Colon (tissue), 2 donors: ENCODE data around the gene TSC1.

Experiments used
- FAIRE-seq: peaks from 2 replicates; lab custom pipeline; 2012; peaks lifted over from hg19 to GRCh38; lab: Jason Lieb, UNC
- donor health status: control.
- donor health status: control.

The TSC1 gene

DNA sequence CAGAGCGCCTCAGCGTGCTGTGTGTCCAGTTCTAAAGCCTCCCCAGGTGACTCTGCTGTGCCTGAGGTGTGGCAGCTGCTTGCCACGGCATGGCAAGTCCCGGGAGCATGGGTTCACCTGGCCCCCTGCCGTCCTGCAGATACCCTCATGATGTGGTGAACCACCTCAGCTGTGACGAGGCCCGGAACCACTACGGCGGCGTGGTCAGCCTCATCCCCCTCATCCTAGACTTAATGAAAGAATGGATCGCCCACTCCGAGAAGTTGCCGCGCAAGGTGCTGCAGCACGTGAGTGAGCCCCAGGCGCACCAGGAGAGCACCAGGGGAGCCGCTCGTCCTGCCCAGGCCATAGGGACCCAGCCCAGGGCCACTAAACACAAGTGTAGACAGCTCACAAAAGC is 56.3 kb downstream of the TSC1 start:
- no peak for FAIRE-seq

DNA sequence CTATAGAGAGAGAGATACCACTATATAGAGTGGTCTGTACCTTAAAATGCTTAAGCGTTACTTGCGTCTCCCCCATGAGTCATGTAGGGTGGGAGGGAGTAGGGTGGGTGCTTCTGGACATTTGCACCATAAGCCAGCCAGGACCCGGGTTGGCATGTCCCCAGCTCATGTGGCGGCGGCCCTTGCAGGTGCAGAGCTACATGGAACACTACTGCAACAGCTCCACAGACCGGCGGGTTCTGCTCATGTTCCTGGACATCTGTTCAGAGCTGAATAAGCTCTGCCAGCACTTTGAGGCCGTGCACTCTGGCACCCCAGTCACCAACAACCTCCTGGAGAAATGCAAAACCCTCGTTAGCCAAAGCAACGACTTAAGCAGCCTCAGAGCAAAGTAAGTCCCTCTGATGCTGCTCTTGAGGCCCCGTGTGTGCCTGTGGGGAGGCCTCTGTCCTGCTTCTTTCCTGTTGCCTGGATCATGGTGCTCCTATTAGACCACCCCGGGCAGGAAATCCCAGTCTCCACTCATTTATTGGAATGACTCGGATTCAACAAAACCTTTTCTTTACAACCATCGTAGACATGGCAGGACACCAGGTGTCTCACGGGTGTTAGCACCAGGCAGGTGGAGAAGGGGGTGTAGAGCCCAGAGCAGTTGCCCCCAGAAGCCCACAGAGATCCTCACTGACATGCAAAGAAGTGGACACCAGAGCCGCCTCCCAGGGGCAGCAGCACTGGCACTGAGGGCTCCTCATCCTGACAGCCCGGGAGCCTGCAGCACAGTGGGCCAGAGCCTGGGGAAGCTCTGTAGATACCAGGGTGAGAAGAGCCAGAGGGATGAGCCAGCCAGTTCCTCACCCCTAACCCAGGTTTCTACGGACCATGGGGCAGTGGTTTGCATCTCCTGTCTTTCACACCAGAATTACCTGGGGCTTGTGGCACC is 57.0 kb downstream of the TSC1 start:
- FAIRE-seq: no peak

DNA sequence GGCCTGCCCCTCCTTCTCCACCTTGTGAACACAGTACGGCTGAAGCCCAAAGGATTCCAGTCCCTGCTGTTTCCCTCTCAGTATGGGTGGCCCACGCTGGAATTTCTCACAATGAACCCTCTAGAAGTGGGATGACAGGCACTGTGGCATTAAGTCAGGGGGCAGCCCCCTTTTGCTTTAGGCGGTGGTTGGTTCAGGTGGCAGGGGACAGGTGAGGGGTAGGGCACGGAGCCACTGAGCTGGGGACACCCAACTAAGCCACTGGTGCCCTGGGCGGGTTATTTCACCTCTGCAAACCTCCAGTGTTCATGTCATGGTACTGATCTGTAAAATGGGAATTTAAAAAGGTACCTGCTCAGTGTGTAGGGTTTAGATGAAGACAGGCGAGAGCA is 58.1 kb downstream of the TSC1 start:
- no peak for FAIRE-seq

DNA sequence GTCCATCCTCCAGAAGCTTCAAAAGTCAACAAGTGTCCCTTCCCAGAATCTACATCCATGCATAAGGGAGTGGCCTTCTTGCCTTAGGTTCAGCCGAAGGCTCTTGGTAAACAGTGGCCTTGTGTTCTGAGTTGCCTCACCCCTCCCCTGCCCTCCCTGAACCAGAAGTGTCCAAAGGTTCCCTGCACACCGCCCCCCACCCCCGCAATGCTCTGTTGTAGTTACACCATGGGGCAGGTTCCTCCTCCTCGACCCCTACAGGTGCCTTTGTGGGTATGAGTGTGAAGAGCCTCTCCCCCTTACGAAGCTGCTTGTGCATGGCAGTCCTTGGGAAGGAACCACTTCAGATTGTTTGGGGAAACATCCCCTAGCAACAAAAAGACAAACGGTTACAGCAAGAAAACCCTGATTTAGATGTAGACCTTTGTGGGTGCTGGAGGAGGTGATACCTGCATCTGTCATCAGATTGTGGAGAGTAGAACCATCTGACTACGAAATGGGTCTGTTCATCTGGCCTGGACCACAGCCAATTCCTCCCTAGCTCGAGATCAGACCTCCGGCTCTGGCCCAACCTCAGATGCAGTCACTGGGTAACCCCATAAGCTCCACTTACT is 58.6 kb downstream of the TSC1 start:
- no peak for FAIRE-seq

DNA sequence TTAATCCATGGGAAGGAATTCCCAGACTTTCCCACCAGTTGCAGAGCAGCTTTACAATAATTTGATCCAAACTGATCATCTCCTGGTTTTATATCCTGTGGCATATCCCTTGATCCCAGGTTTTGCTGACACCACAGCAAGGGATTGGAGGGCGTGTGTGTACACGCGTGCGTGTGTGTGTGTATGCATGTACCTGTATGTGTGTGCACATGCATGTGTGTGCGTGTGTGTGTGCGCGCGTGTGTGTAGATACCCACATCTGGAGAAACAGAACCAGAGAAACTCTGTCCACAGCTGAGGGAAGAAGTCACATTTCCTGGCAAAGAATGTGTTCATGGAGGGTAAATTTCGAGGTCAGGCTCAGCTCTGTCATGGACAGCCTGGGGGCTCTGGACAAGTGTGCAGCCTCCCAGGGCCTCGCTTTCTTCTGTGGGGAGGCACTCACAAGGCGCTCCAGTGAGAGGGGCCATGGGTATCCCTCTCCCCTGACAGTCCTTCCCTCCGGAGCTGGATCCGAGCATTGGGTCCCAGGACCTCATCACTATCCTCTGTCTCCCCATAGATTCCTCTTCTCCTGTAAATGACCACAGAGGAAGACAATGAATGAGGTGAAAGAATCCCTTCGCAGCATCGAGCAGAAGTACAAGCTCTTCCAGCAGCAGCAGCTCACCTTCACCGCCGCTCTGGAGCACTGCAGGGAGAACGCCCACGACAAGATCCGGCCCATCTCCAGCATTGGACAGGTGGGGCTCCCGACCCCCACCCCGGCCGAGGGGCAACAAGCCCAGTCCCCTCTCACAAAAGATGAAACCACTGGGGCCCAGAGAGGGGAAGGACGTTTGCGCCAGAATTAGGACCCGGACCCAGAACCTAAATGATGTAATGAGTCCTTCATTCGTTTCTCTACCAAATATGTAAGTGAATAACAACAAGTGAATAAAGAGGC is 60.8 kb downstream of the TSC1 start:
- no peak for FAIRE-seq

DNA sequence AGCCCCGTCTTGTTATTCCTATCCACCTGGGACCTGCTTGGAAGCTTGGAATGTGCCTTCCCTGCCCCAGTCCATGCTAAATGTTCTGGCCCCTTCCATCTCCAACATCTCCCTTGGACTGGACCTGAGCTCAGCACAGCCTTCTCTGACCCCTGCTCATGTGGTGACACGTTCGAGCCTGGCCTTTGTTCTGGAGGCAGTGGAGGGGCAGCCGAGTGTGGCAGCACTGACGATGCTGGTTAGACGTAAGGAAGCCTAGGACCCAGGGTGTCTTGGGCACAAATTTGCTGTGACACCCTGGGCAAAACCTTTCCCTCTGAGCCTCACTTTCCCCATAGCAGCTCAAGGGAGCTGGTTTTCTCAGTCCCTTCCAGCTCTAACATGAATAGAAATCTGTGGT is 61.8 kb downstream of the TSC1 start:
- FAIRE-seq: no peak

DNA sequence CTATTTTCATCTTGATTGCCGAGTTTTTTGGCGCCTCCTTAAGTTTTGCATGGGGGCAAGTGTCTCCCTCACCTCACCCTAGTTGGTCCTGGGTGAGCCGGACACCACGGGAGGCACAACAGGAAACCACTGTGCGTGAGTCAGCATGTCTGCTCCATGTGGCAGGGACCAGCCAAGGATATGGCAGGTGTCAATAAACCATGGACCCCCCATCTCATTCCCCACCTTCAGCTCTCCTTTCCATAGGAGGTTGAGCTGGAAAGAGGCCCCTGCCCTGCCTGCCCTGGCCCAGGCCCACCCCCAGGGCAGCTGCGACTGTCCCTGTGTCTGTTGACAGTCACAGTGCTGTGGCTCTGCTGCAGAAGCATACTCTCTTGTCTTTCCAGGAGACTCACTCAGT is 62.6 kb downstream of the TSC1 start:
- FAIRE-seq: no peak

DNA sequence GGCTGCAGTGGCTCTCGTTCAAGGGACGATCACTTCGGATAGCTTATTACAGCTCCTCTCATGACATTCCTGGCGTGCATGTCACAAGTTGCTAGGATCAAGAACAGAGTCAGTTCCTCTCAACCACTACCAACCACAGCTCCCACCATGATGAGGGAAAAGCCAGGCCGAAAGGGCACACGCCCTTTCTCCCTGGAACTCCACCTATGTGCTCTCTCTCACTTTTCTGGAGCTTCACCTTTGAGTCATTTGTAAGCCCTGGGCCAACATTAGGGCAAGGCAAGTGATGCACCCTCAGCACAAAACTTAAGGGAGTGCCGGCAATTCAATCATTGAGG is 64.1 kb downstream of the TSC1 start:
- no peak for FAIRE-seq

DNA sequence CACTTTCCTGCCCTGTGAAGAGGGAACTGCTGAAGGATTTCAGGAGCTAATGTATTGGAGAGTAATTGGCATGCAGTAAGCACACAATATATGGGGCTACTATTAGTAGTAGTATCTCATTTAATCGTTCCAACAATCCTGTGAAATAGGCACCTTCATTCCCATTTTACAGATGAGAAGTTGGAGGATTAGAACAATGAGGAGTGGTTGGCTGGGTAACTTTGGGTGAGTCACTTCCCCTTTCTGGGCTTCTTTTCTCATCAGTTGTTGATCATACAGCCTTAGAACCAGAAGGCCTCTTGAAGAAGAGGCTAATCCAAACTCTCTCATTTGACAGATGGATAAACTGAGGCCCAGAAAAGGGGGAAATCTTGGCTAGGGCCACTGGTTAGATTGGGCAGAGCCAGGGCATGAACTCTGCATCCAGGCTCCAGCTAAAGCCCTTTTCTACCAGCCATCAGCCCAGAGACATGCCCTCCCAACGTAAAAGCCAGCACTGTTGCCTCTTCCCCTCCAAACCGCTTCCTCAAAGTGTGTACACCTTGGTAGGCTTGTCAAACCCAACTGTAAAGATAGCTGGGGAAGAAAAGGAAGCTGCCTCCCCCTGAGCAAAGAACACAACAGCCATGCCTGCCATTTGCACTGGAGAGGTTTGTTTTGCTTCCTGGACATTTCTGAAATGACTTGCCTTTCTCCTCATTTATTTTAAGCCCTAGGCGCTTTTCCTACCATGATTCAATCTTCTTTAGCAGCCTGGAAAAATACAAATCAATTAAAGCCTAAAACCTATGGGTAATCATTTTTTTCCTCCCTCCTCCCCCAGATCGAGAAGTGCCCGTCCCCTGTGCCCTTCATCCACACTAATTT is 64.7 kb downstream of the TSC1 start:
- no peak for FAIRE-seq

DNA sequence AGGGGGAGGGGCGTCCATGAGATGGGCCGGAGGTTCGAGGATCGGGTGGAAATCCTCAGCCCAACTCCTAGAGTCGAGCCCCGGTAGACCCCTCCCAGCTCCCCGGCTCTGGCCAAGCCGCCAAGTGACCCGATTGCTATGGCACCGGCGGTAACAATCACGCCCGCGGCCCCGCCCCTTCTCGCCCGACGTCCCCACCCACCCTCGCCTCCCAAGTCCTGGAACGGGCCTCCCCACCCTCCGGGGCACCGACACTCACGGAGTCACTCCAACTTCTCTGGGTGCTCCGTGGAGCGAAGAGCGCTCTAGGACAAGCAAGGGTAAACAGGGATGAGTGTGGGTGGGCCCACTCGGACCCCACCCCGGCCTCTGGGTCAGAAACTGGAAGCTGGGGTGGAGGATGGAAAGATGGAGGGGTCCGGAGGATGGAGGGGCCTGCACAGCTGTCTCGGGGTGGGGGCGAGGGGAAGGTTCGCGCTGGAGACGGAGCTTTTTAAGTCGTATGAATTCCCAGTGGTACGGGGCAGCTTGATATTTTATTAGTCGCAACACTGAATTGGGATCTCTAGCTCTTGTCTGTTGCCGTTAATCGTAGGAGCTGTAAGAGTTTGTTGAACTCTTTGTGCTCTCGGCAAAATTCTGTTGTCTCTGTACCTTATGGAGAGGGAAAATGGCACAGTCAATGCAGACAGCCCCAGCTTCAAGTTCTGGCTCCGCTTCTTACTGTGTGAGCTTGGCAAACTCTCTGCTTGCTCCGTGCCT is 65.5 kb downstream of the TSC1 start, which contains the start of gene SPACA9:
Gene SPACA9, plus strand, starts transcription at position 204 of the 762 bp plus-strand sequence. CDS start 5,050 bp downstream, outside the sequence.
- FAIRE-seq: no peak

DNA sequence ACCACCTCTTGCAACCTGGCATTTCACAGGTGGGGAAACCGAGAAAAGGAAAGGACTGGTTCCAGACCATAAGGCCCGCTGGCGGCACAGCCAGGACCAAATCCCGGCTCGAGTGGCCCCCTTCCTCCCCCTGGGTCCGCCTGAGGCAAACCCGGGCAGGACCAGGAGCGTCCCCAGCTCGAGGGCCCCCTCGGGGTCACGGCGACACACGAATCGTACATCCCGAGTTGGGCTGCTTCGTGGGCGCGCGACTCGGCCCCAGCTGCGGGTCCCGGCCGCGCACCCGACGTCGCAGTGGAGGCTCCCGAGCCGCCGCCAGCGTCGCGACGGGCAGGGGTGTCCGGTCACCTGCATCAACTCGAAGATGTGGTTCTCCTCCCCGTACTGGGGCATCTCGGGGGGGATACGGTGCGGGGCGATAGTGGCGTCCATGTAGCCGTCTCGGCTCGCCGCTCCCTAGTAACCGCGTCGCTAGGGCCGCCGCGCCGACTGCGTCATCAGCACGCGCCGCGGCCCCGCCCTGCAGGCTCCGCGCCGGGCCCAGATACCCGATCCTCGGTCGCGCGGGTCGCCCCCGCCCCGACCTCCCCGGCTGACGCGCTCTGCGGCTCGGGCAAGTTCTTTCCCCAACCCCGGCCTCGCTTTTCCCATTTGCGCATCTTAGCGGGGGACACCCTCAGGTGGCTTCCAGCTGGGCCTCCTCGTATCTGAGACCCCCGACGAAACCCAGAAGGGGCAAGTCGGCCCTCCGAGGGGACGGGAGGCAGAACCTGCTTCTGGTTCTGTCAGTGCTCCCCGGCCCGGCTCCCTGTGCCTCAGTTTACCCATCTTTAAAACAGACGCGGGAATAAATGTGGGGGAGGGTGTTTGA is 66.4 kb downstream of the TSC1 start, which contains the start of gene AK8:
Gene AK8, minus strand, starts transcription at position 461 of the 871 bp plus-strand sequence. Its CDS starts 29 bp downstream, at position 432.
- FAIRE-seq: no peak

DNA sequence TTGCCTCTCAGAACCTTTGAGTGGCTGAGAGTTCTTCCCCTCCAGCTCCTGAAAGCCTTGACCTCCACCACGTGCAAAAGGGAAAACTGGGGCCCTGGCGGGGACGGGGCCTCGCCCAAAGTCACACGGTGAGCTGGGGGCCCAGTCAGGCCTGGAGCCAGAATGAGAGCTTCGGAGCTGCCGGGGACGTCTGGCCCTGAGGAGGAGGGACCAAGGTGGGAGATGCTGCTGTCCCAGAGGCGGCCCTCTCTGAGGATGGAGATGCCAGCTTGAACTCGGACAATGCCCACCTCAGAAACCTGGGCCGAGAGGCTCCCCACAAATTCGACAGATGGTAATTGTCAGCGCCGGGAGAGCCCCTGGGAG is 67.0 kb downstream of the TSC1 start:
- no peak for FAIRE-seq

DNA sequence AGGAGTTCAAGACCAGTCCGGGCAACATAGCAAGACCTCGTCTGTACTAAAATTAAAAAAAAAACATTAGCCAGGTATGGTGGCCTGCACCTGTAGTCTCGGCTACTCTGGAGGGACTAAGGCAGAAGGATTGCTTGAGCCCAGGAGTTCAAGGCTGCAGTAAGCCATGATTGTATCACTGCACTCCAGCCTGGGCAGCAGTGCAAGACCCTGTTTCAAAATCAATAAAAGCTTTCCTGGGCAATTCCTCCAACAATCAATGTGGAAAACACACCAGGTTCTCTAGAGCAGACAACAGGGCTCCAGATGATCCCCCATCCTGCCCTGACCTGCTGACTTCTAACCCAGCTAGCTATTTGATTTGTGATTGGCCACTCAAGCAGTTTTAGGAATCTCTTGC is 67.6 kb downstream of the TSC1 start:
- no peak for FAIRE-seq

DNA sequence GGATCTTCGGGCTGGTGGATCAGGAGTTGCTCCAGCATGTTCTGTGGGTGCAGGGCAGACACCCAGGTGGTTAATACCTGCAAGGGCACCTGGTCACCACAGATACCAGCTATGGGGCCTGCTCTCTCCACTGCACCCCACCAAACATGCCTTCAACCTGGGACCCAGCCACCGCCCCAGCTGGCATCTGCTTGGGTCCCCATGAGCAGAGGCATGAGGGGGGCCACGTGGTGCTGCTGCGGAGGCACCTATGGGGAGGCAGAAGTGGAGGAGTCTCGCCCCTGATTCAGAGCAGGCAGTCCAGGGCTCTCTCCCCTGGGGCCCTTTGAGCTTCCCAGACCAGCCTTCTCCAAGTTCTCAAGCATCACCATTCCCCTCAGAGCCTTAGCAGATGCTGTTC is 69.3 kb downstream of the TSC1 start:
- FAIRE-seq: no peak

DNA sequence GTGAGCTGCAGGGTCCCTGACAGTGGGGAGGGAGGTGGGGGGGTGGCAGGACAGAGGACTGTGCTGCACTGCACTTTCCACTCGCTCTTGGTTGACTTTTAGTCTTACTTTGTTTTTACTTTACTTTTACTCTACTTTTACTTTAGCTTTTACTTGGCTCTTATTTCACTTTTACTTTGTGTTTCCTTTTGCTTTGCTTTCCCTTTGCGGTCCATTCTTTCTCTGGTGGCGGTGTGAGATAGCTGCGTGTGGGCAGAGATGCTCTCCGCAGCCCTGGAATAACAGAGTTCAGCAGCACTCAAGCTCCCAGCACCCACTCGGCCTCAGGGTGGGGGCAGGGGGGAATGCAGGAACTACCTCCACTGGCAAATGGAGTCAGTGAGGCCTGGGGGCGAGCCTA is 71.0 kb downstream of the TSC1 start:
- FAIRE-seq: no peak

DNA sequence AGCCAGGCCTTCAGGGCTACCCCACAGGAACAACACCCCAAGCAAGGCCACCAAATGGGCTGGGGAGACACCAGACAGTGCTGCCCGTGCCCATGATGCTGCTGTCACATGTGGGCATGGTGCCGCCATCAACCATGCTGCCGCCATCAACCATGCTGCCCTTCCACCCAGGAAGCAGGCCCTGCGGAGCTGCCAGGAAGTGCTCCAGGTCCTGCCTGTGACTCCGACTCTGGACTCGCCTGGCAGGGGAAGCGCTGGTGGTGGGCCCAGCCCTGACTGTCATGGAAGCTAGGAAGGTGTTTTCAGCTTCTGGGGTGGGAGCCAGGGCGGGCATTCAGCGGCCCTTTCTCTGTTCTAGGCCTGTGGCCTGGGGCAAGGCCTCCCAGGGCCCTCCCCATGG is 75.2 kb downstream of the TSC1 start:
- no peak for FAIRE-seq

DNA sequence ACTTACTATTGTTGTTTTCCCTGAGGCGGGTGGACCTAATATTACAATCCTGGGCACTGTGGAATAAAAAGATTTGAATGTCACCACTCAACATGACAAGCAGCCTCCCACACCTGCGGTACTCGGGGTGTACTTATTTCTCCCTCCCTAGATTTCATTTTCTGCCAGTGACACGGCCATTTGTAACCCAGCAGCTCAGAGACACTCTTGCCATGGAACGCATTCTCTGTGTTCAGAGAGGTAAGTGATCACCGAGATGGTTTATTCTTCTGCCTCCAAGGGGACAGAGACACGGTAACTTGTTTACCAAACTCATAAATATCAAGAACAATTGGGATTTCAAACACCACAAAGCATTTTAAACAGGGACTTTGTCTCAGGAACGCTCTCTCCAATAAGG is 77.5 kb downstream of the TSC1 start:
- no peak for FAIRE-seq

DNA sequence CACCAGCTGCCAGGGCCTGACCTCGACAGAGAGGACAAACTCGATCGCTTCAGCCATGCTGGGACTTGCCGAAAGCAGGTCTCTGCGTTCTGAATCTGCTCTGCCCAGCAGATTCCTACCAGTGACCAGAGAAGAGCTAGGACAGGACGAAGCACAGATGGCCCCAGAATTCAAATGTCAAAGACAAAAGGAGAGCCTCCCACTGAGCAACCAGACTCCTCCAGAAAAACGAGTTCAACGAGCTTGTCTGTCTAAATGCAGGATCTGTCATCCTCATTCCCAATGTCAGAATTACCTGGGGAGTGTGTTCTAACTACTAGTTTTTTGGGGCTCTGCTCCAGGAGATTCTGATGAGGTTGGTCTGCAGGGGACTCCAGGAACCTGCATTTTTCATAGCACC is 79.7 kb downstream of the TSC1 start:
- FAIRE-seq: no peak

DNA sequence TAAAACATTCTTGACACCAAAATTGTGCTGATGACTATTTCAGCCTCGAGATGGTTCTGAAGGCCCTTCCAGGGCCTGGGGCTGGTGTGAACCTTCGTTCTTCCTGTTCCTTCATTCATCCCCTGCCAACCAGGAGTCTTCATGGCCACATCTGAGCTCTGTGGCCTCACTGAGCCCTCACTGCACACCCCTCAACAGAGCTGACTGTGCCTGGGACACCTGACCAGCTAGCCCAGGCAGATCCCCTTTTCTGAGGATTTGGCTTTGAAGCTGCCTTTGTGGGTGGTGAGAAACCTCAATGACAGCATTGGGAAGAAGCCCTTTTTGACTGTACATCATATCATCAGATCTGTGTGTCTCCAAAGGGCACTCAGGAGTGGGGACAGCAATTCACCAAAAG is 80.1 kb downstream of the TSC1 start:
- FAIRE-seq: no peak

DNA sequence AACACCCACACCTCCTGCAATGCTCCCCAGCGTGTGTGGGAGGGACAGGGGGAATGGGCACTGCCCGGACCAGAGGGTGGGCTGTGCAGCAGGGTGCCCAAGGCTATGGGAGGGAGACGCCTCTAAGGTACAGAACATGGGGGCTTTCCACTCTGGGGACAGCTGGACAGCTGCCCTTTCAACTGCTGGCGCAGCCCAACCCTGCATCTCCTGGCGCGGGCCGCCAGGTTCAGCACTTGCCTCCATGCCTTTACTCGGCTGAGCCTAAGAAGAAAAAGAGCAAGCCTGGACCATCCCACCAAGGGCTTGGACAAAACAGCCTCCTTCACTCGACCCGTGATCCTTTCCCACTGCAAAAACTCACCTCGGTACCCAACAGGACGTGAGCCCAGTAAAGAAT is 81.3 kb downstream of the TSC1 start:
- FAIRE-seq: no peak
